IMR-90 (cell line): ENCODE measurements around the gene TFB2M. TPM values are rescaled to one million over a fixed set of nuclear protein-coding genes. Genes with fewer than 3 reads are reported as not detected.

Experiments used
- ATAC-seq: fragments of 200-7000 bp; cut with Tn5 transposase; 2 replicates; pipeline ENCODE4 v1.9.1; 2020; ENCODE audit warnings: low read depth, mild to moderate bottlenecking, moderate library complexity
- BruUV-seq: library from RNA; stranded (reverse); fragments of 400-500 nt; replicated peaks from 2 replicates; lab custom pipeline; 2021; lab: Mats Ljungman, UMichigan
- CTCF ChIA-PET: fragments of 300-600 bp; formaldehyde crosslinking; extraction: SDS; loops from one replicate; lab custom pipeline; 2021; ENCODE audit warnings: antibody characterized with exemption; lab: Yijun Ruan, JAX
- POLR2A ChIA-PET: fragments of 300-600 bp; sonication (Branson Sonifier 250); formaldehyde crosslinking; loops from one replicate; lab custom pipeline; 2022; ENCODE audit warnings: antibody characterized with exemption; ENCODE audit not compliant: unreplicated experiment; lab: Charles Lee
- DNase-seq: peaks from one replicate; pipeline ENCODE4 v3.0.0; 2013
- H2AFZ ChIP-seq: replicated peaks from 2 replicates; pipeline ENCODE3; 2013; ENCODE audit warnings: low read length, mild to moderate bottlenecking; ENCODE audit not compliant: poor library complexity
- H2AK5ac ChIP-seq: 2 replicates; pipeline ENCODE4 v1.6.1; 2013; ENCODE audit warnings: low read depth, low read length, inconsistent platforms
- H2AK9ac ChIP-seq: replicated peaks from 2 replicates; pipeline ENCODE3; 2013; ENCODE audit warnings: mild to moderate bottlenecking, low read depth, low read length, moderate library complexity; ENCODE audit not compliant: poor library complexity
- H2BK120ac ChIP-seq: 2 replicates; pipeline ENCODE4 v1.6.1; 2013; ENCODE audit warnings: low read depth, low read length, inconsistent platforms
- H2BK15ac ChIP-seq: 3 replicates; pipeline ENCODE4 v1.6.1; 2013; ENCODE audit warnings: low read depth, low read length, inconsistent platforms
- H2BK20ac ChIP-seq: 2 replicates; pipeline ENCODE4 v1.6.1; 2013; ENCODE audit warnings: low read depth, mild to moderate bottlenecking, inconsistent platforms, low read length, moderate library complexity
- H2BK5ac ChIP-seq: 2 replicates; pipeline ENCODE4 v1.6.1; 2013; ENCODE audit warnings: mild to moderate bottlenecking, low read depth, low read length, inconsistent platforms; ENCODE audit not compliant: poor library complexity, severe bottlenecking
- H3K14ac ChIP-seq: replicated peaks from 2 replicates; pipeline ENCODE4 v1.6.1; 2013; ENCODE audit warnings: low read depth, low read length, inconsistent platforms
- H3K18ac ChIP-seq: 2 replicates; pipeline ENCODE4 v1.6.1; 2013; ENCODE audit warnings: low read depth, low read length, control low read depth
- H3K23ac ChIP-seq: 2 replicates; pipeline ENCODE4 v1.6.1; 2013; ENCODE audit warnings: low read depth, low read length, inconsistent platforms
- H3K27ac ChIP-seq: 2 replicates; pipeline ENCODE4 v1.5.1; 2013; ENCODE audit warnings: mild to moderate bottlenecking, control low read depth, low read length; ENCODE audit not compliant: insufficient read depth
- H3K27me3 ChIP-seq: 2 replicates; pipeline ENCODE4 v1.6.1; 2013; ENCODE audit warnings: low read length; ENCODE audit not compliant: control insufficient read depth, insufficient read depth
- H3K36me3 ChIP-seq: 2 replicates; pipeline ENCODE4 v1.6.1; 2013; ENCODE audit warnings: low read length, mixed read lengths; ENCODE audit not compliant: control insufficient read depth, insufficient read depth
- H3K4ac ChIP-seq: 2 replicates; pipeline ENCODE4 v1.6.1; 2013; ENCODE audit warnings: low read depth, low read length, inconsistent platforms
- H3K4me1 ChIP-seq: 2 replicates; pipeline ENCODE4 v1.6.1; 2013; ENCODE audit warnings: low read length, mixed read lengths; ENCODE audit not compliant: control insufficient read depth, insufficient read depth
- H3K4me2 ChIP-seq: 2 replicates; pipeline ENCODE4 v1.6.1; 2013; ENCODE audit warnings: low read depth, mild to moderate bottlenecking, control low read depth, low read length, moderate library complexity
- H3K4me3 ChIP-seq: 2 replicates; pipeline ENCODE4 v1.5.1; 2013; ENCODE audit warnings: low read depth, mild to moderate bottlenecking, control low read depth, low read length, moderate library complexity; ENCODE audit not compliant: insufficient read depth
- H3K56ac ChIP-seq: 2 replicates; pipeline ENCODE4 v1.6.1; 2013; ENCODE audit warnings: low read length, inconsistent platforms; ENCODE audit not compliant: insufficient read depth; ENCODE audit errors: extremely low read depth
- H3K79me1 ChIP-seq, 2 experiments: 2 replicates each; pipeline ENCODE4 v1.6.1; 2013; ENCODE audit warnings: low read length in 2 of 2, inconsistent platforms in 1 of 2, low read depth in 1 of 2
- H3K9ac ChIP-seq: 2 replicates; pipeline ENCODE4 v1.6.1; 2013; ENCODE audit warnings: low read depth, low read length, control low read depth
- H3K9me1 ChIP-seq: 2 replicates; pipeline ENCODE4 v1.6.1; 2013; ENCODE audit warnings: low read length, inconsistent platforms; ENCODE audit not compliant: insufficient read depth
- H3K9me3 ChIP-seq: 2 replicates; pipeline ENCODE4 v1.6.1; 2013; ENCODE audit warnings: low read length; ENCODE audit not compliant: control insufficient read depth, insufficient read depth
- H4K20me1 ChIP-seq: 2 replicates; pipeline ENCODE4 v1.6.1; 2013; ENCODE audit warnings: low read length, inconsistent platforms; ENCODE audit not compliant: insufficient read depth
- H4K5ac ChIP-seq: 2 replicates; pipeline ENCODE4 v1.6.1; 2013; ENCODE audit warnings: mild to moderate bottlenecking, low read depth, low read length, control low read depth
- H4K8ac ChIP-seq, 2 experiments: 2 replicates each; pipeline ENCODE4 v1.6.1; 2013; ENCODE audit warnings: low read depth in 2 of 2, low read length in 2 of 2, control low read depth in 1 of 2, inconsistent platforms in 1 of 2
- H4K91ac ChIP-seq: 2 replicates; pipeline ENCODE4 v1.6.1; 2013; ENCODE audit warnings: low read depth, low read length, inconsistent platforms; ENCODE audit not compliant: insufficient read depth
- BHLHE40 ChIP-seq: fragments of 150-350 bp; IDR thresholded peaks from 2 replicates; pipeline ENCODE4 v1.6.1; 2016; ENCODE audit warnings: mild to moderate bottlenecking, low read depth, low read length
- CEBPB ChIP-seq: IDR thresholded peaks from 2 replicates; pipeline ENCODE4 v1.6.1; 2012; ENCODE audit warnings: low read depth, low read length, improper control_type of control experiment
- CHD1 ChIP-seq: IDR thresholded peaks from 2 replicates; pipeline ENCODE4 v1.6.1; 2012; ENCODE audit warnings: low read depth, low read length, improper control_type of control experiment
- FOS ChIP-seq: fragments of 150-350 bp; IDR thresholded peaks from 2 replicates; pipeline ENCODE4 v1.6.1; 2016; ENCODE audit warnings: low read depth, low read length
- MAFK ChIP-seq: IDR thresholded peaks from 2 replicates; pipeline ENCODE4 v1.6.1; 2012; ENCODE audit warnings: low read depth, low read length, improper control_type of control experiment
- MAZ ChIP-seq: IDR thresholded peaks from 2 replicates; pipeline ENCODE4 v1.6.1; 2012; ENCODE audit warnings: low read depth, mild to moderate bottlenecking, low read length, improper control_type of control experiment, moderate library complexity, borderline replicate concordance
- MXI1 ChIP-seq: IDR thresholded peaks from 2 replicates; pipeline ENCODE4 v1.6.1; 2012; ENCODE audit warnings: low read depth, mild to moderate bottlenecking, low read length, moderate library complexity, borderline replicate concordance
- NFE2L2 ChIP-seq: fragments of 150-350 bp; IDR thresholded peaks from 2 replicates; pipeline ENCODE4 v1.6.1; 2016; ENCODE audit warnings: low read depth, mild to moderate bottlenecking, low read length
- POLR2A ChIP-seq: IDR thresholded peaks from 2 replicates; pipeline ENCODE4 v1.6.1; 2012; ENCODE audit warnings: mild to moderate bottlenecking, low read depth, low read length
- RAD21 ChIP-seq: IDR thresholded peaks from 2 replicates; pipeline ENCODE4 v1.6.1; 2012; ENCODE audit warnings: low read length, improper control_type of control experiment
- RCOR1 ChIP-seq: IDR thresholded peaks from 2 replicates; pipeline ENCODE4 v1.6.1; 2012; ENCODE audit warnings: mild to moderate bottlenecking, low read length, improper control_type of control experiment; ENCODE audit not compliant: insufficient replicate concordance
- RFX5 ChIP-seq: IDR thresholded peaks from 2 replicates; pipeline ENCODE4 v1.8.0; 2012; ENCODE audit warnings: low read depth, mild to moderate bottlenecking, low read length, moderate library complexity
- SMC3 ChIP-seq: fragments of 150-350 bp; IDR thresholded peaks from 2 replicates; pipeline ENCODE4 v1.6.1; 2016; ENCODE audit warnings: low read depth, mild to moderate bottlenecking, antibody characterized with exemption, low read length, moderate library complexity
- USF2 ChIP-seq: fragments of 150-350 bp; IDR thresholded peaks from 2 replicates; pipeline ENCODE4 v1.6.1; 2017; ENCODE audit warnings: mild to moderate bottlenecking, antibody characterized with exemption, low read length, low read depth
- WGBS, 2 experiments: methylation state at CpG; one replicate each; pipeline versions ENCODE4 v1.1.5 to v1.1.7; 2013; ENCODE audit warnings: missing lambda C conversion rate in 2 of 2; ENCODE audit not compliant: insufficient read length in 1 of 2; ENCODE audit errors: extremely low coverage in 2 of 2; 5-methylcytosine and 5-hydroxymethylcytosine counted together
- dilution Hi-C: fragments of 300-500 bp; cut with HindIII; formaldehyde crosslinking; loops from one replicate; pipeline ENCODE4 v1.14.3; 2018; ENCODE audit warnings: low sequenced_read_pairs; ENCODE audit not compliant: unreplicated experiment
- in situ Hi-C: fragments of 300-500 bp; cut with MboI; formaldehyde crosslinking; loops from 3 replicates; pipeline ENCODE4 v1.14.3; 2019; ENCODE audit warnings: low sequenced_read_pairs, inconsistent platforms, mixed read lengths
- intact Hi-C: fragments of 100-400 bp; cut with micrococcal nuclease; formaldehyde crosslinking; loops from 2 replicates; pipeline ENCODE4 v1.10.0; 2022
- polyA plus RNA-seq, 3 experiments: library from polyadenylated mRNA; depleted of rRNA; stranded (reverse); fragments of >200 nt; gene quantifications; 2 replicates each; pipeline ENCODE4 v1.2.3, GENCODE V29; 2012; ENCODE audit warnings: low replicate concordance in 1 of 3
- total RNA-seq: library from RNA; depleted of rRNA; stranded (reverse); fragments of >200 nt; gene quantifications from 2 replicates; pipeline ENCODE4 v1.2.3, GENCODE V29; 2012
- TF ChIP-seq, protein P1 (sequence below): fragments of 150-350 bp; IDR thresholded peaks from 2 replicates; pipeline ENCODE4 v1.6.1; 2016; ENCODE audit warnings: low read depth, mild to moderate bottlenecking, low read length, moderate library complexity, borderline replicate concordance
- TF ChIP-seq, protein P2 (sequence below): conservative IDR thresholded peaks from 2 replicates; pipeline ENCODE4 v1.5.1; 2012; ENCODE audit warnings: mild to moderate bottlenecking, low read depth, low read length, improper control_type of control experiment

Gene TFB2M
- total and polyA plus RNA-seq, 2 of the 4 experiments (the other 2 are of a cell fraction) = 13.3 to 15.7 TPM

DNA sequence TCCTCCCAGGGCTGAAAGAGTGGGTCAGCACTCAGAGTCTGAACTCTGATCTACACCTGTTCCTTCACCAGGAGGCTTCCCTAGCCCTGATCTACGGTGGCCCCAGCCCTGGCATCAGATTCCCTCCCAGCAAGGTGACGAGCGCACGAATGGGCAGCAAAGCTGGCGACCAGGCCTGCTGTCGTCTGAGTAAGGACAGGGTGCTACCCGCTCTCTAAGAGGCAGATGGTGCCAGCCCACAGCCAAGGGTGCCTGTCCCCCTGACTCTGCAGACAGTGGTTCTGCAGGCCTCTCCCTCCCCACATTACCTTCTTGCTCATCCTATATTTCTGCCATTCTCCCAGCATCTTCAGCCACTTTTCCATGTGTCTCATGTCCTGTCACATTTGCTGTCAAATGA is 48.7 kb downstream of the TFB2M start:
- H3K9me3 ChIP-seq = peaks cover 43% of the 10 kb centered on the region
- H2AK9ac ChIP-seq = no peak overlapping the region
- no peak overlapping the region for H2BK15ac ChIP-seq
- no peaks in the 10 kb centered on the region for H3K27me3 ChIP-seq
- H3K56ac ChIP-seq = no peak overlapping the region
- no peak overlapping the region for H3K14ac ChIP-seq
- DNase-seq (no peak), ATAC-seq (no peak)
- dilution Hi-C loops = no loop called here
- no peak overlapping the region for H3K9ac ChIP-seq
- H3K4ac ChIP-seq = no peak overlapping the region
- H2BK120ac ChIP-seq = no peak overlapping the region
- no peak overlapping the region for H4K91ac ChIP-seq
- H3K4me1 ChIP-seq = no peaks in the 10 kb centered on the region
- H2AFZ ChIP-seq = no peak overlapping the region
- no peak overlapping the region for H3K4me2 ChIP-seq
- no peaks in the 10 kb centered on the region for H4K20me1 ChIP-seq
- H3K79me1 ChIP-seq = no peaks in the 10 kb centered on the region
- H2BK5ac ChIP-seq = no peak overlapping the region
- WGBS, 2 experiments = no CpG with 5 or more reads among the region's 7 CpGs
- no peaks in the 10 kb centered on the region for H3K36me3 ChIP-seq
- BruUV-seq = no TSS peak
- TF ChIP-seq RFX5 (no peak), MAZ (no peak), MAFK (no peak), CEBPB (no peak), RAD21 (no peak), RCOR1 (no peak), SMC3 (no peak), MXI1 (no peak), NFE2L2 (no peak), POLR2A (no peak), USF2 (no peak), FOS (no peak), BHLHE40 (no peak), CHD1 (no peak)
- TF ChIP-seq, protein P1, sequence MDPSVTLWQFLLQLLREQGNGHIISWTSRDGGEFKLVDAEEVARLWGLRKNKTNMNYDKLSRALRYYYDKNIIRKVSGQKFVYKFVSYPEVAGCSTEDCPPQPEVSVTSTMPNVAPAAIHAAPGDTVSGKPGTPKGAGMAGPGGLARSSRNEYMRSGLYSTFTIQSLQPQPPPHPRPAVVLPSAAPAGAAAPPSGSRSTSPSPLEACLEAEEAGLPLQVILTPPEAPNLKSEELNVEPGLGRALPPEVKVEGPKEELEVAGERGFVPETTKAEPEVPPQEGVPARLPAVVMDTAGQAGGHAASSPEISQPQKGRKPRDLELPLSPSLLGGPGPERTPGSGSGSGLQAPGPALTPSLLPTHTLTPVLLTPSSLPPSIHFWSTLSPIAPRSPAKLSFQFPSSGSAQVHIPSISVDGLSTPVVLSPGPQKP = no peak
- TF ChIP-seq, protein P2, sequence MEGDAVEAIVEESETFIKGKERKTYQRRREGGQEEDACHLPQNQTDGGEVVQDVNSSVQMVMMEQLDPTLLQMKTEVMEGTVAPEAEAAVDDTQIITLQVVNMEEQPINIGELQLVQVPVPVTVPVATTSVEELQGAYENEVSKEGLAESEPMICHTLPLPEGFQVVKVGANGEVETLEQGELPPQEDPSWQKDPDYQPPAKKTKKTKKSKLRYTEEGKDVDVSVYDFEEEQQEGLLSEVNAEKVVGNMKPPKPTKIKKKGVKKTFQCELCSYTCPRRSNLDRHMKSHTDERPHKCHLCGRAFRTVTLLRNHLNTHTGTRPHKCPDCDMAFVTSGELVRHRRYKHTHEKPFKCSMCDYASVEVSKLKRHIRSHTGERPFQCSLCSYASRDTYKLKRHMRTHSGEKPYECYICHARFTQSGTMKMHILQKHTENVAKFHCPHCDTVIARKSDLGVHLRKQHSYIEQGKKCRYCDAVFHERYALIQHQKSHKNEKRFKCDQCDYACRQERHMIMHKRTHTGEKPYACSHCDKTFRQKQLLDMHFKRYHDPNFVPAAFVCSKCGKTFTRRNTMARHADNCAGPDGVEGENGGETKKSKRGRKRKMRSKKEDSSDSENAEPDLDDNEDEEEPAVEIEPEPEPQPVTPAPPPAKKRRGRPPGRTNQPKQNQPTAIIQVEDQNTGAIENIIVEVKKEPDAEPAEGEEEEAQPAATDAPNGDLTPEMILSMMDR = no peak
- no peak overlapping the region for H3K4me3 ChIP-seq
- no peaks in the 10 kb centered on the region for H3K9me1 ChIP-seq
- H4K8ac ChIP-seq = no peak overlapping the region
- no peak overlapping the region for H3K23ac ChIP-seq
- no peak overlapping the region for H2BK20ac ChIP-seq
- H3K27ac ChIP-seq = no peak overlapping the region
- no peak overlapping the region for H2AK5ac ChIP-seq
- intact Hi-C loops = no loop called here
- CTCF ChIA-PET = no interaction called here
- POLR2A ChIA-PET = no interaction called here
- no peak overlapping the region for H3K18ac ChIP-seq
- H4K5ac ChIP-seq = no peak overlapping the region
- in situ Hi-C loops = no loop called here
